ENCODE results near the gene ZBTB6.

GRCh38 chr9:122955961-122956360 lies 42.8 kb upstream of the ZBTB6 start:
- TF ChIP-seq CTCF (IDR thresholded peaks at IDR 0.05) (no peak), POLR2A (IDR thresholded peaks at IDR 0.05) (no peak), EP300 (IDR thresholded peaks at IDR 0.05) (no peak)

All from sigmoid colon (tissue), 4 donors.